GM21367 (cell line): ENCODE results near the gene FGF8.

Experiments used
- ATAC-seq: cut with Tn5 transposase; IDR thresholded peaks from one replicate; pipeline ENCODE4 v1.9.1; 2021; ENCODE audit not compliant: unreplicated experiment

Gene FGF8

GRCh38 chr10:101741938-101742337 lies 34.0 kb downstream of the FGF8 start:
- ATAC-seq = no peak

GRCh38 chr10:101736666-101737065 lies 39.2 kb downstream of the FGF8 start:
- no peak for ATAC-seq

GRCh38 chr10:101732096-101732495 lies 43.8 kb downstream of the FGF8 start:
- no peak for ATAC-seq

GRCh38 chr10:101726115-101726387 lies 49.9 kb downstream of the FGF8 start:
- no peak for ATAC-seq

GRCh38 chr10:101725296-101726114 lies 50.4 kb downstream of the FGF8 start:
- ATAC-seq = no peak

GRCh38 chr10:101724446-101724845 lies 51.5 kb downstream of the FGF8 start:
- ATAC-seq = no peak

GRCh38 chr10:101723176-101723575 lies 52.7 kb downstream of the FGF8 start:
- ATAC-seq = no peak

GRCh38 chr10:101721806-101722205 lies 54.1 kb downstream of the FGF8 start:
- no peak for ATAC-seq

GRCh38 chr10:101720606-101721230 lies 55.2 kb downstream of the FGF8 start:
- ATAC-seq = no peak
